IMR-90 (cell line): ENCODE data around the gene ABCB1. TPM values are rescaled to one million over a fixed set of nuclear protein-coding genes. Genes with fewer than 3 reads are reported as not detected.

Experiments used
- ATAC-seq: fragments of 200-7000 bp; cut with Tn5 transposase; 2 replicates; pipeline ENCODE4 v1.9.1; 2020; ENCODE audit warnings: low read depth, mild to moderate bottlenecking, moderate library complexity
- BruUV-seq: library from RNA; stranded (reverse); fragments of 400-500 nt; replicated peaks from 2 replicates; lab custom pipeline; 2021; lab: Mats Ljungman, UMichigan
- CTCF ChIA-PET: fragments of 300-600 bp; formaldehyde crosslinking; extraction: SDS; loops from one replicate; lab custom pipeline; 2021; ENCODE audit warnings: antibody characterized with exemption; lab: Yijun Ruan, JAX
- POLR2A ChIA-PET: fragments of 300-600 bp; sonication (Branson Sonifier 250); formaldehyde crosslinking; loops from one replicate; lab custom pipeline; 2022; ENCODE audit warnings: antibody characterized with exemption; ENCODE audit not compliant: unreplicated experiment; lab: Charles Lee
- DNase-seq: peaks from one replicate; pipeline ENCODE4 v3.0.0; 2013
- H2AFZ ChIP-seq: replicated peaks from 2 replicates; pipeline ENCODE3; 2013; ENCODE audit warnings: low read length, mild to moderate bottlenecking; ENCODE audit not compliant: poor library complexity
- H2AK5ac ChIP-seq: 2 replicates; pipeline ENCODE4 v1.6.1; 2013; ENCODE audit warnings: low read depth, low read length, inconsistent platforms
- H2AK9ac ChIP-seq: replicated peaks from 2 replicates; pipeline ENCODE3; 2013; ENCODE audit warnings: mild to moderate bottlenecking, low read depth, low read length, moderate library complexity; ENCODE audit not compliant: poor library complexity
- H2BK120ac ChIP-seq: 2 replicates; pipeline ENCODE4 v1.6.1; 2013; ENCODE audit warnings: low read depth, low read length, inconsistent platforms
- H2BK15ac ChIP-seq: 3 replicates; pipeline ENCODE4 v1.6.1; 2013; ENCODE audit warnings: low read depth, low read length, inconsistent platforms
- H2BK20ac ChIP-seq: 2 replicates; pipeline ENCODE4 v1.6.1; 2013; ENCODE audit warnings: low read depth, mild to moderate bottlenecking, inconsistent platforms, low read length, moderate library complexity
- H2BK5ac ChIP-seq: 2 replicates; pipeline ENCODE4 v1.6.1; 2013; ENCODE audit warnings: mild to moderate bottlenecking, low read depth, low read length, inconsistent platforms; ENCODE audit not compliant: poor library complexity, severe bottlenecking
- H3K14ac ChIP-seq: replicated peaks from 2 replicates; pipeline ENCODE4 v1.6.1; 2013; ENCODE audit warnings: low read depth, low read length, inconsistent platforms
- H3K18ac ChIP-seq: 2 replicates; pipeline ENCODE4 v1.6.1; 2013; ENCODE audit warnings: low read depth, low read length, control low read depth
- H3K23ac ChIP-seq: 2 replicates; pipeline ENCODE4 v1.6.1; 2013; ENCODE audit warnings: low read depth, low read length, inconsistent platforms
- H3K27ac ChIP-seq: 2 replicates; pipeline ENCODE4 v1.5.1; 2013; ENCODE audit warnings: mild to moderate bottlenecking, control low read depth, low read length; ENCODE audit not compliant: insufficient read depth
- H3K27me3 ChIP-seq: 2 replicates; pipeline ENCODE4 v1.6.1; 2013; ENCODE audit warnings: low read length; ENCODE audit not compliant: control insufficient read depth, insufficient read depth
- H3K36me3 ChIP-seq: 2 replicates; pipeline ENCODE4 v1.6.1; 2013; ENCODE audit warnings: low read length, mixed read lengths; ENCODE audit not compliant: control insufficient read depth, insufficient read depth
- H3K4ac ChIP-seq: 2 replicates; pipeline ENCODE4 v1.6.1; 2013; ENCODE audit warnings: low read depth, low read length, inconsistent platforms
- H3K4me1 ChIP-seq: 2 replicates; pipeline ENCODE4 v1.6.1; 2013; ENCODE audit warnings: low read length, mixed read lengths; ENCODE audit not compliant: control insufficient read depth, insufficient read depth
- H3K4me2 ChIP-seq: 2 replicates; pipeline ENCODE4 v1.6.1; 2013; ENCODE audit warnings: low read depth, mild to moderate bottlenecking, control low read depth, low read length, moderate library complexity
- H3K4me3 ChIP-seq: 2 replicates; pipeline ENCODE4 v1.5.1; 2013; ENCODE audit warnings: low read depth, mild to moderate bottlenecking, control low read depth, low read length, moderate library complexity; ENCODE audit not compliant: insufficient read depth
- H3K56ac ChIP-seq: 2 replicates; pipeline ENCODE4 v1.6.1; 2013; ENCODE audit warnings: low read length, inconsistent platforms; ENCODE audit not compliant: insufficient read depth; ENCODE audit errors: extremely low read depth
- H3K79me1 ChIP-seq, 2 experiments: 2 replicates each; pipeline ENCODE4 v1.6.1; 2013; ENCODE audit warnings: low read length in 2 of 2, inconsistent platforms in 1 of 2, low read depth in 1 of 2
- H3K9ac ChIP-seq: 2 replicates; pipeline ENCODE4 v1.6.1; 2013; ENCODE audit warnings: low read depth, low read length, control low read depth
- H3K9me1 ChIP-seq: 2 replicates; pipeline ENCODE4 v1.6.1; 2013; ENCODE audit warnings: low read length, inconsistent platforms; ENCODE audit not compliant: insufficient read depth
- H3K9me3 ChIP-seq: 2 replicates; pipeline ENCODE4 v1.6.1; 2013; ENCODE audit warnings: low read length; ENCODE audit not compliant: control insufficient read depth, insufficient read depth
- H4K20me1 ChIP-seq: 2 replicates; pipeline ENCODE4 v1.6.1; 2013; ENCODE audit warnings: low read length, inconsistent platforms; ENCODE audit not compliant: insufficient read depth
- H4K5ac ChIP-seq: 2 replicates; pipeline ENCODE4 v1.6.1; 2013; ENCODE audit warnings: mild to moderate bottlenecking, low read depth, low read length, control low read depth
- H4K8ac ChIP-seq, 2 experiments: 2 replicates each; pipeline ENCODE4 v1.6.1; 2013; ENCODE audit warnings: low read depth in 2 of 2, low read length in 2 of 2, control low read depth in 1 of 2, inconsistent platforms in 1 of 2
- H4K91ac ChIP-seq: 2 replicates; pipeline ENCODE4 v1.6.1; 2013; ENCODE audit warnings: low read depth, low read length, inconsistent platforms; ENCODE audit not compliant: insufficient read depth
- BHLHE40 ChIP-seq: fragments of 150-350 bp; IDR thresholded peaks from 2 replicates; pipeline ENCODE4 v1.6.1; 2016; ENCODE audit warnings: mild to moderate bottlenecking, low read depth, low read length
- CEBPB ChIP-seq: IDR thresholded peaks from 2 replicates; pipeline ENCODE4 v1.6.1; 2012; ENCODE audit warnings: low read depth, low read length, improper control_type of control experiment
- CHD1 ChIP-seq: IDR thresholded peaks from 2 replicates; pipeline ENCODE4 v1.6.1; 2012; ENCODE audit warnings: low read depth, low read length, improper control_type of control experiment
- FOS ChIP-seq: fragments of 150-350 bp; IDR thresholded peaks from 2 replicates; pipeline ENCODE4 v1.6.1; 2016; ENCODE audit warnings: low read depth, low read length
- MAZ ChIP-seq: IDR thresholded peaks from 2 replicates; pipeline ENCODE4 v1.6.1; 2012; ENCODE audit warnings: low read depth, mild to moderate bottlenecking, low read length, improper control_type of control experiment, moderate library complexity, borderline replicate concordance
- RCOR1 ChIP-seq: IDR thresholded peaks from 2 replicates; pipeline ENCODE4 v1.6.1; 2012; ENCODE audit warnings: mild to moderate bottlenecking, low read length, improper control_type of control experiment; ENCODE audit not compliant: insufficient replicate concordance
- SMC3 ChIP-seq: fragments of 150-350 bp; IDR thresholded peaks from 2 replicates; pipeline ENCODE4 v1.6.1; 2016; ENCODE audit warnings: low read depth, mild to moderate bottlenecking, antibody characterized with exemption, low read length, moderate library complexity
- WGBS, 2 experiments: methylation state at CpG; one replicate each; pipeline versions ENCODE4 v1.1.5 to v1.1.7; 2013; ENCODE audit warnings: missing lambda C conversion rate in 2 of 2; ENCODE audit not compliant: insufficient read length in 1 of 2; ENCODE audit errors: extremely low coverage in 2 of 2; 5-methylcytosine and 5-hydroxymethylcytosine counted together
- dilution Hi-C: fragments of 300-500 bp; cut with HindIII; formaldehyde crosslinking; loops from one replicate; pipeline ENCODE4 v1.14.3; 2018; ENCODE audit warnings: low sequenced_read_pairs; ENCODE audit not compliant: unreplicated experiment
- in situ Hi-C: fragments of 300-500 bp; cut with MboI; formaldehyde crosslinking; loops from 3 replicates; pipeline ENCODE4 v1.14.3; 2019; ENCODE audit warnings: low sequenced_read_pairs, inconsistent platforms, mixed read lengths
- intact Hi-C: fragments of 100-400 bp; cut with micrococcal nuclease; formaldehyde crosslinking; loops from 2 replicates; pipeline ENCODE4 v1.10.0; 2022
- polyA plus RNA-seq, 3 experiments: library from polyadenylated mRNA; depleted of rRNA; stranded (reverse); fragments of >200 nt; gene quantifications; 2 replicates each; pipeline ENCODE4 v1.2.3, GENCODE V29; 2012; ENCODE audit warnings: low replicate concordance in 1 of 3
- total RNA-seq: library from RNA; depleted of rRNA; stranded (reverse); fragments of >200 nt; gene quantifications from 2 replicates; pipeline ENCODE4 v1.2.3, GENCODE V29; 2012
- TF ChIP-seq, protein P1 (sequence below): fragments of 150-350 bp; IDR thresholded peaks from 2 replicates; pipeline ENCODE4 v1.6.1; 2017; ENCODE audit warnings: mild to moderate bottlenecking, antibody characterized with exemption, low read length, low read depth

ABCB1 gene
- total and polyA plus RNA-seq, 2 of the 4 experiments (the other 2 are of a cell fraction) = 0.80 to 0.90 TPM

- TF ChIP-seq RCOR1 (no peak), CEBPB (no peak), SMC3 (no peak), BHLHE40 (no peak), CHD1 (no peak), MAZ (no peak), FOS (no peak)
- TF ChIP-seq, protein P1, sequence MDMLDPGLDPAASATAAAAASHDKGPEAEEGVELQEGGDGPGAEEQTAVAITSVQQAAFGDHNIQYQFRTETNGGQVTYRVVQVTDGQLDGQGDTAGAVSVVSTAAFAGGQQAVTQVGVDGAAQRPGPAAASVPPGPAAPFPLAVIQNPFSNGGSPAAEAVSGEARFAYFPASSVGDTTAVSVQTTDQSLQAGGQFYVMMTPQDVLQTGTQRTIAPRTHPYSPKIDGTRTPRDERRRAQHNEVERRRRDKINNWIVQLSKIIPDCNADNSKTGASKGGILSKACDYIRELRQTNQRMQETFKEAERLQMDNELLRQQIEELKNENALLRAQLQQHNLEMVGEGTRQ = no peak
- H3K4ac ChIP-seq = no peak overlapping the region
- no peaks in the 10 kb centered on the region for H3K27me3 ChIP-seq
- no peak overlapping the region for H4K8ac ChIP-seq
- H3K14ac ChIP-seq = no peak overlapping the region
- H3K18ac ChIP-seq = no peak overlapping the region
- no peak overlapping the region for H3K27ac ChIP-seq
- H4K5ac ChIP-seq = no peak overlapping the region
- H3K4me1 ChIP-seq = no peaks in the 10 kb centered on the region
- intact Hi-C loops = no loop called here
- ChIA-PET CTCF (no interaction called here), POLR2A (no interaction called here)
- no TSS peak for BruUV-seq
- ATAC-seq (no peak), DNase-seq (no peak)
- H2BK120ac ChIP-seq = no peak overlapping the region
- H2AK9ac ChIP-seq = no peak overlapping the region
- H3K4me3 ChIP-seq = no peak overlapping the region
- H2BK20ac ChIP-seq = no peak overlapping the region
- H3K23ac ChIP-seq = no peak overlapping the region
- in situ Hi-C loops = no loop called here
- no peak overlapping the region for H3K4me2 ChIP-seq
- WGBS, 2 experiments = no CpG with 5 or more reads among the region's 1 CpG
- H4K20me1 ChIP-seq = no peaks in the 10 kb centered on the region
- H2AK5ac ChIP-seq = no peak overlapping the region
- H2AFZ ChIP-seq = no peak overlapping the region
- no peaks in the 10 kb centered on the region for H3K9me1 ChIP-seq
- no peak overlapping the region for H2BK5ac ChIP-seq
- H2BK15ac ChIP-seq = no peak overlapping the region
- H3K79me1 ChIP-seq = no peaks in the 10 kb centered on the region
- H4K91ac ChIP-seq = no peak overlapping the region
- no peak overlapping the region for H3K56ac ChIP-seq
- no peak overlapping the region for H3K9ac ChIP-seq
- dilution Hi-C loops = no loop called here
- no peaks in the 10 kb centered on the region for H3K9me3 ChIP-seq
- no peaks in the 10 kb centered on the region for H3K36me3 ChIP-seq
Measured at GRCh38 chr7:87645446-87645845, 44.8 kb upstream of the ABCB1 start.
